Esophagus muscularis mucosa (tissue), 4 donors: ENCODE data around the gene ZNF345. TPM values are rescaled to one million over a fixed set of nuclear protein-coding genes. Genes with fewer than 3 reads are reported as not detected.

Experiments
- DNase-seq: peaks from one replicate; pipeline ENCODE4 v3.0.0-alpha.2; 2017; ENCODE audit errors: extremely low spot score
- H3K27ac ChIP-seq, 4 donors: fragments of 200-600 bp; sonication (generic); replicated peaks in 1 of 4; 1 replicate in 3 of 4; 2 replicates in 1 of 4; pipeline ENCODE4 v1.5.1; 2016 to 2019; ENCODE audit warnings: mild to moderate bottlenecking in 1 of 4
- H3K27me3 ChIP-seq, 4 donors: fragments of 200-600 bp; sonication (generic); one replicate each; pipeline versions ENCODE4 v1.5.1 to v1.6.0; 2016 to 2019
- H3K36me3 ChIP-seq, 4 donors: fragments of 200-600 bp; sonication (generic); one replicate each; pipeline ENCODE4 v1.5.1; 2016 to 2019
- H3K4me1 ChIP-seq, 4 donors: fragments of 200-600 bp; sonication (generic); one replicate each; pipeline ENCODE4 v1.5.1; 2016 to 2019
- H3K4me3 ChIP-seq, 4 donors: fragments of 200-600 bp; sonication (generic); 1 replicate in 2 of 4; 2 replicates in 2 of 4; pipeline ENCODE4 v1.5.1; 2016 to 2019; ENCODE audit warnings: mild to moderate bottlenecking in 4 of 4, moderate library complexity in 1 of 4
- H3K9me3 ChIP-seq, 4 donors: fragments of 200-600 bp; sonication (generic); 1 replicate in 3 of 4; 2 replicates in 1 of 4; pipeline ENCODE4 v1.5.1; 2016 to 2019
- CTCF ChIP-seq, 3 experiments: fragments of 200-600 bp in 2 of 3; fragments of 450-650 bp in 1 of 3; sonication (generic) in 2 of 3; IDR thresholded peaks; one replicate each; pipeline ENCODE4 v1.5.1; 2017 to 2019; ENCODE audit warnings: antibody characterized with exemption in 3 of 3, mild to moderate bottlenecking in 2 of 3, moderate library complexity in 1 of 3
- EP300 ChIP-seq: sonication (generic); formaldehyde crosslinking; IDR thresholded peaks from one replicate; pipeline ENCODE4 v1.6.1; 2017; ENCODE audit warnings: antibody characterized with exemption
- POLR2A ChIP-seq: fragments of 450-650 bp; IDR thresholded peaks from one replicate; pipeline ENCODE4 v1.6.1; 2017; ENCODE audit warnings: antibody characterized with exemption, moderate library complexity, mild to moderate bottlenecking, low read depth
- POLR2AphosphoS5 ChIP-seq, 2 donors: sonication (generic); formaldehyde crosslinking; IDR thresholded peaks; one replicate each; pipeline ENCODE4 v1.6.1; 2017; ENCODE audit warnings: antibody characterized with exemption in 2 of 2
- WGBS: methylation state at CpG from one replicate; pipeline ENCODE4 v1.1.5; 2018; 5-methylcytosine and 5-hydroxymethylcytosine counted together
- intact Hi-C: fragments of 100-400 bp; cut with DNase I; formaldehyde crosslinking; loops from one replicate; pipeline ENCODE4 v1.15.1; 2023
- total RNA-seq, 4 donors: library from RNA; depleted of rRNA; stranded (reverse); fragments of >200 nt; gene quantifications; one replicate each; pipeline versions ENCODE4 v1.1.0 to v1.2.1, GENCODE V29; 2016

ZNF345 gene
- total RNA-seq, 4 donors from 2014 or later, result 3.0 to 6.6 (median 4.3) TPM

DNA sequence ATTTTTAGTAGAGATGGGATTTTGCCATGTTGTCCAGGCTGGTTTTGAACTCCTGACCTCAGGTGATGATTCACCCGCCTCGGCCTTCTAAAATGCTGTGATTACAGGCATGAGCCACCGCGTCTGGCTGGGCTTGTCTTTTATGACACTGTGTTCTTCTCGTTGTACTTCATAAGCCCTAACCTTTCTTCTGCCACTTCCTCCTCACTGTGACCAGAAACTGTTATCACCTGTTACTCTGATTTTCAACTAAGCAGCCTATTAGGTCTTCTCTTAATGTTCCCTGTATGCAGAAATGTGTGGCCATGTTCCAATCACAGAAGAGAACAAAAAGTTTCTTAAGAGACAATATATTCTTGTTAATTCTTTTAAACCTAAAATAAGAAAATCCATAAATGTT is 28.9 kb upstream of the ZNF345 start:
- no peaks in the 10 kb centered on the region for H3K4me1 ChIP-seq
- H3K9me3 ChIP-seq, result peaks cover 65 to 100% (median 100%) of the 10 kb centered on the region in 4 donors
- H3K36me3 ChIP-seq, result peaks cover 78 to 97% (median 92%) of the 10 kb centered on the region in 4 donors
- no peak for DNase-seq
- H3K27ac ChIP-seq, result no peak overlapping the region
- intact Hi-C loops, result no loop called here
- no peaks in the 10 kb centered on the region for H3K27me3 ChIP-seq
- no peak for TF ChIP-seq POLR2AphosphoS5 (IDR thresholded peaks at IDR 0.05)
- no peak for TF ChIP-seq POLR2A
- no peak for TF ChIP-seq EP300
- TF ChIP-seq CTCF (IDR thresholded peaks at IDR 0.05), result no peak
- H3K4me3 ChIP-seq, result peak overlapping the region in 1 of 4 donors; percentile 6
- WGBS, result 98% methylated on average over 5 of the region's 5 CpGs

DNA sequence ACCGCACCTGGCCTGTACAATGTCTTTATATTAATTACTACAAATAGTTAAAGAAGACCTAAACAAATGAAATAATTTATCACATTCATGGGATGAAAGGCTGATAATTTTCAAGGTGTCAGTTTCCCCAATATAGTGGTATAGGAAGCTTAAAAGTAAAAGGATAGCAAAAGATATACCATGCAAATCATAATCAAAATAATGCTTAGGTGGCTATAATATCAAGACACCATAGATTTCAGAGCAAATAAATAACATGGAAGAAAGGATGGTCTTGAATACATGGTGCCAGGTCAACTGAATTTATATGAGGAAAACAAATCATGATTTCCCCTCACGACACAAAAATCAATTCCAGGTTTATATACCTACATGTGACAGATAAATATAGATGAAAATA is 17.2 kb upstream of the ZNF345 start:
- Histone ChIP-seq H3K9me3 (peaks cover 16 to 83% (median 77%) of the 10 kb centered on the region in 4 donors), H3K4me1 (peaks cover 8 to 14% (median 10%) of the 10 kb centered on the region in 4 donors), H3K4me3 (no peak overlapping the region), H3K27ac (no peak overlapping the region), H3K27me3 (no peaks in the 10 kb centered on the region), H3K36me3 (peaks cover 36 to 64% (median 48%) of the 10 kb centered on the region in 4 donors)
- TF ChIP-seq POLR2A (no peak), EP300 (no peak), CTCF (IDR thresholded peaks at IDR 0.05) (no peak), POLR2AphosphoS5 (IDR thresholded peaks at IDR 0.05) (no peak)
- WGBS, result 98% methylated on average over 2 of the region's 2 CpGs
- no peak for DNase-seq
- intact Hi-C loops, result no loop called here

DNA sequence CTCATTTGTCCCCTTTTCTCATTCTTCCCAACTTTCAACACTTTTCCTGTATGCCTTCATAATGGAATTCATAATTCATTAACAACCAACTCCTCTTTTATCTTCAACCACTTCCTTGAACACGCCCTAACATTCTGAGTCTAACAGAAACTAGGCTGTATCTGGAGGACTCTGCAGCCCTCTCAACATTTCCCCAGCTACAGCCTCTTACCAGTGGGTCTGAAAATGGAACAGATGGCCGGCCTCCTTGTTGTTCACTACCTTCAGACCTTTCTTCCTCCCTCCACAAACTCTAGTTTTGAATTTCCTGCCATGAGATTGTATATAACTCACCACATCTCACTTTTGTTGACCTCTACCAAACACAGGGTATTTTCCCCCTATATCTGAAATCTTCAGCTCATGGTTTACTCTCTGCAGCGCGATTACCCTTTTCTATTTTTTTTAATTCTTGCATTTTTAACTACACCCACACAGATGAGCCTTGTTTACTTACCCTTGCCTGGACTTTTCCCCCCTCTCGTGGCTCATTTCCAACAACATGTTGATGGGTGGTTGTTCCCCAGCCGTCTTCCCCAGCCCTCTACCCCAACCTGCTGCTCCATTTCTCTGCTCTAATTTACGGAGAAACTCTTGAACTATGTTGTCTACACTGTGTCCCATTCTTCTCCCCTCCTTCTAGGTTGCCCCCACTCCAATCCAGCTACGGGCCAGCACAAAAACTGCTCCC is 13.3 kb upstream of the ZNF345 start:
- intact Hi-C loops, result loop anchor here (5.0 kb wide), 2 partner anchors 40 to 65 kb away; partner anchors contain the start of gene ZNF850
- no peaks in the 10 kb centered on the region for H3K27me3 ChIP-seq
- H3K36me3 ChIP-seq, result peaks cover 12 to 36% (median 25%) of the 10 kb centered on the region in 4 donors

GRCh38 chr19:36837906-36838783 is 12.5 kb upstream of the ZNF345 start, which contains the start of gene ZNF790:
TSS of gene ZNF790 (minus strand) at chr19:36838387. CDS start at chr19:36825619, 12,768 bp downstream.
- TF ChIP-seq CTCF (IDR thresholded peaks at IDR 0.05) (no peak), EP300 (no peak), POLR2AphosphoS5 (IDR thresholded peaks at IDR 0.05) (peak; percentile 68 to 72), POLR2A (no peak)

More for the DNA sequence above, 13.3 kb upstream of the ZNF345 start:
- no peak for TF ChIP-seq POLR2AphosphoS5 (IDR thresholded peaks at IDR 0.05)
- TF ChIP-seq POLR2A, result no peak
- no peak for TF ChIP-seq EP300
- no peak for TF ChIP-seq CTCF (IDR thresholded peaks at IDR 0.05)
- Histone ChIP-seq H3K4me1 (peaks cover 19 to 25% (median 19%) of the 10 kb centered on the region in 4 donors), H3K9me3 (peaks cover 0 to 44% (median 37%) of the 10 kb centered on the region in 4 donors), H3K4me3 (peak overlapping the region; percentile 62 to 88 (median 80)), H3K27ac (peak overlapping the region; percentile 85 to 90 (median 88))
- WGBS, result 35% methylated on average over 8 of the region's 8 CpGs
- DNase-seq, result no peak

More at GRCh38 chr19:36837906-36838783, 12.5 kb upstream of the ZNF345 start, which contains the start of gene ZNF790:
- Histone ChIP-seq H3K4me3 (peak within 1 kb of the TSS; percentile 62 to 88 (median 80)), H3K27me3 (no peaks in the 10 kb centered on the region), H3K4me1 (peaks cover 19 to 25% (median 19%) of the 10 kb centered on the region in 4 donors), H3K36me3 (peaks cover 8 to 34% (median 21%) of the 10 kb centered on the region in 4 donors), H3K27ac (peak within 1 kb of the TSS; percentile 85 to 90 (median 88)), H3K9me3 (peaks cover 0 to 36% (median 29%) of the 10 kb centered on the region in 4 donors)
- intact Hi-C loops, result loop anchor here (5.0 kb wide), 2 partner anchors 41 to 66 kb away; partner anchors contain the start of gene ZNF850
- DNase-seq, result peak; percentile 98
- WGBS, result 2% methylated on average over 27 of the region's 56 CpGs
